GM19467 (cell line): ENCODE measurements around the gene LGALS16.
"Not testable (repeated sequence)": the region's sequence is repeated elsewhere in the genome, so short reads cannot be mapped to it uniquely, and the experiment has no call there.

ENCODE experiments used
- ATAC-seq: cut with Tn5 transposase; IDR thresholded peaks from one replicate; pipeline ENCODE4 v1.9.1; 2021; ENCODE audit warnings: mild to moderate bottlenecking, moderate library complexity; ENCODE audit not compliant: unreplicated experiment

LGALS16 gene, protein sequence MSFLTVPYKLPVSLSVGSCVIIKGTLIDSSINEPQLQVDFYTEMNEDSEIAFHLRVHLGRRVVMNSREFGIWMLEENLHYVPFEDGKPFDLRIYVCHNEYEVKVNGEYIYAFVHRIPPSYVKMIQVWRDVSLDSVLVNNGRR

DNA sequence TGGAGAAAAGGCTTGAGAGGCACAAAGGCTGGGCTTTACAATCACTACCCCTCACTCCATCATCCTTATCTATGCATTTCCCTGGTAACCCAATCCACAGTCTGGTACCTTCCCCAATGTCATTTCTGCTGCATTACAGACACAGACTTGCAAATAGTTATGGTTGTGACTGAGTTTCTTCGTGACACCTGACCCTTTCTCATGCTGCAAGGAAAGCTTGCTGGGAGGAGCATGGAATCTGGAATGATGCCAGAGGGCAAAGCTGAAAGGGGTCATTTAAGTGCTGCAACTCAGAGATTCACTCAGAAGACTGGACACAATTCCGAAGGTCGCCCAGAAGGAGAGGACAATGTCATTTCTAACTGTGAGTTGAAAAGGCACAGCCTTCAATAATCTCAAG lies at the start of gene LGALS16:
Gene LGALS16, plus strand, starts transcription at position 301 of the 400 bp plus-strand sequence. Its CDS starts 49 bp downstream, at position 350.
- no peak for ATAC-seq

DNA sequence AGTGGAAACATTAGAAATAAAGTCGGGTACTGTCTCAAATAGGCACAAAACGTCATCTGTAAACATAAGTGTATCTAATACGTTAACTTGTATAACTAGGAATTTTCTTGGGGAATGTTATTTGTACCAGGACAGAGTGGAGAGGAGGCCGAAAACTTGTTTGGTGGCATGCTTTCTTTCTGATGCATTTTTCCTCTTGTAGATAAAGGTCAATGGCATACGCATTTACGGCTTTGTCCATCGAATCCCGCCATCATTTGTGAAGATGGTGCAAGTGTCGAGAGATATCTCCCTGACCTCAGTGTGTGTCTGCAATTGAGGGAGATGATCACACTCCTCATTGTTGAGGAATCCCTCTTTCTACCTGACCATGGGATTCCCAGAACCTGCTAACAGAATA lies 48.7 kb upstream of the LGALS16 start:
- ATAC-seq: no peak

DNA sequence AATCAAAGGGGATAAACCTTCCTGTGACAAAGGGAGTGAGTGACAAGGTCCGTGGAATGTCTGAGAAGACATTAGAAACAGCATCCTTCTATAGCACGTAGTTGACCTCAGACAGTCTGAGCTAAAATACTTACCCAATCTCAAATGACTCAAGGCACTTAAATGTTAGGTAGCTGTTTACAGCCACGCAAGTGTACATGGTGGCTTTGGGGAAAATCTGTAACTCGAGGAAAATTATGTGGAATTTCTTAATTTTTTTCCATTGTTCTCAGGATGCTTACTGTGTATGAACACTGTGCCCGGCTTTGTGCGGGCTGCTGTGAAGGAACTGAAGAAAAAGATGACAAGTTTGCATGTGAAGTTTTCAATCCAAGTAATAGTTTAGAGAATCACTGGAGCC lies 48.2 kb upstream of the LGALS16 start:
- no peak for ATAC-seq

DNA sequence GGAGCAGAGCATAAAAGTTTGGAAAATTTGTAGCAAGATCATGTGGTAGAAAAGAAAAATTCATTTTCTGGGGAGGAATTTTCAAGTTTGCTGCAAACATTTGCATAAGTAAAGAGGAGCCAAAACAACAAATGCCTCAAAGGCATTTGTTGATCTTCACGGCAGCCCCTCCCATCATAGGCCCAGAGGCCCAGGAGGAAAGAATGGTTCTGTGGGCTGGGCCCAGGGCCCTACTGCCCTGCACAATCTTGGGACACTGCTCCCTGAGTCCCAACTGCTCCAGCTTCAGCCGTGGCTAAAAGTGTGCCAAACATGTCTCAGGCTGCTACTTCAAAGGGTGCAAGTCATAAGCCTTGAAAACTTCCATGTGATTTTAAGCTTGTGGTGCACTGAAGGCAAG lies 42.1 kb upstream of the LGALS16 start:
- ATAC-seq: no peak

DNA sequence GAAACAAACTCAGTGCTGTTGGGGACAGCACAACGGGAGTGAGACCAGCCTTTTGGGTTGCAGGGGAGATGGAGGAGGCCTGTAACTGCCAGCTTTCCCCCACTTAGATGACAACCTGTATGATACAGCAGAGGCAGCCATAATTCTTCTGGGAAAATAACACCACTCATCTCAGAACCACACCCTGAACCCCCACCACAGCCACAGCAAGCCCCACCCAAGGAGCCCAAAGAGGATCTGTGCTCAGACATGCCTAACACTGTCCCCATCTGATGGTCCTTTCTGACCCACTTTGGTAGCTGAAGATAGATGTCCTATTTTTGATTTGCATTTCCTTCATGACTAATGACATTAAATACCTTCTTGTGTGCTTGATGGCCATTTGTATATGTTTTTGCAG lies 38.0 kb upstream of the LGALS16 start:
- no peak for ATAC-seq

DNA sequence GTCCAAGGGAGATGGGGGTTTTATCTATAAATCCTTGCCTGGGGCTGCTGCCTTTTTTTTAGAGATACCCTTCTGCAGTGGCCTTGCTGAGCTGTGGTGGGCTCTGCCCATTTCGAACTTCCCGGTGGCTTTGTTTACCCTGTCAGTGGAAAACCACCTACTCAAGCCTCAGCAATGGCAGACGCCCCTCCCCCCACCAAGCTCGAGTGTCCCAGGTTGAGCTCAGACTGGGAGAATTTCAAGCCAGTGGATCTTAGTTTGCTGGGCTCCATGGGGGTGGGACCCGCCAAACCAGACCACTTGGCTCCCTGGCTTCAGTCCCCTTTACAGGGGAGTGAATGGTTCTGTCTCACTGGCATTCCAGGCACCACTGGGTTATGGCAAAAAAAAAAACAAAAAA lies 31.8 kb upstream of the LGALS16 start:
- ATAC-seq: no peak

DNA sequence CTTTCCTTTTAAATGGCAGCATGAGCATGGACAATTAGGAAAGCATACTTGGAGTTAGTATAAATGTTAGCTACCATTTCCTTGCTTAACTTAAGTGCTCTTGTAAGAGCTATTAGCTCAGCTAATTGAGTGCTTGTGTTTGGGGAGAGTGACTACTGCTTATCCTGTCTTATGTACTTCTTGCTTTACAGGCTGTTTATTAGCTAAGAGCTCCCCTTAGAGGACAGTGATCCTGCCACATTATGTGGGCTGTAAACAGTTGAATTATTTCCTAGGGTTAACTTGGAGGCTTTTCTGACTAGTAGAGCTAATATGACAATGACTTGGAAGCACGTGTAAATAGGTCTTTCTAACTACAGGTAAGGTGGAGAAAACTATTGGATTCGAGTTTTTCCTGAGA lies 28.1 kb upstream of the LGALS16 start:
- not testable (repeated sequence) for ATAC-seq

DNA sequence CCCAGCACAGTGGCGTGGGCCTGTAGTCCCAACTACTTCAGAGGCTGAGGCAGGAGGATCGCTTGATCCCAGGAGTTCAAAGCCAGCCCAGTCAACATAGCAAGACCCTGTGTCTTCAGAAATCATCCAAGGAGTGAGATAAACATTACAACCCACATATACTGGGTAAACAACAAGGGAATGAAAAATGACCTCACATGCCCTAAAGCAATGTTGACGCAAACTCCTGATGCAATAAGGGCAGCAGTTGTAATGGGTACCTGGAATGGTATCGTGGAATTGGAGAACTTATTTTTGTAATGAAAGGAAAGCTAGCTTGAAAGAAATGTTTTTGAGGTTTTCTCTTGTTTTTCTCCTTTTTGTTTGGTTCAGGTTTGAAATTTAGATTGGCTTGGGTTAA lies 24.5 kb upstream of the LGALS16 start:
- ATAC-seq: no peak

DNA sequence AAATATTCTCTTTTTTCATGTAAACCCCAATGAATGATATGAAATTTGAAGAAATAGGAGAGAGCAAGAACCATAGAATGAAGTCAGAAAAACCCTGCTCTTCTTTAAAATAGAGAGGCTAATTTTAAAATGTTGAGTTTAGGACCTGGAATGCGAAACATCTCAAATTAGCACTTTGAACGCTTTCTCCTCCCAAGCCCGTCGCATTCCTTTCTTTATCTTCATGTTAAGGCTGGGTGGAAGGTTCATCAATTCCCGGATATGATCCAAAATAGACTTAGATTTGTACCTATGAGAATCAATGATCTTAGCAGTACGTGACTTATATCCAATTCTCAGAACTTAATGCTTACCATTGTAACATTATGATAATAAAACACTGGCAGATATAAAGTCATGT lies 24.1 kb upstream of the LGALS16 start:
- ATAC-seq: no peak

DNA sequence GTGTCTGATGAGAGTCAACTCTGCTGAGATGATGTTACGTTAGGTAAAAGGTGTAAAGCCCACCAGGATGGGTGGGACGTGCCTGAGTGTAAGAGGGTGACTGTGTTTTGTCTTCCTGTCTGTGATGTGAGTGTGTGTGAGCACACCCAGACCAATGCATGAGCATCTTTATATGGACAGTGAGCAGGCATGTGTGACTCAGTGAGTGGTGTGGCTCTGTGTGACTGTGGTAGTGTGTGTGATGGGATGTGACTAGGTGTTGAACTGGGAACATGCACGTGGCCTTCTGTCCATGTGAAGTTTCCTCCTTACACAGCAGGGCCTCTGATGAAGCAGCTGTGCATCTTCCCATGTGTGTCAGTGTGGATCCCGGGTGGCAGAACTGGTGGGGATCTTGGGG lies 17.8 kb upstream of the LGALS16 start:
- ATAC-seq: no peak

DNA sequence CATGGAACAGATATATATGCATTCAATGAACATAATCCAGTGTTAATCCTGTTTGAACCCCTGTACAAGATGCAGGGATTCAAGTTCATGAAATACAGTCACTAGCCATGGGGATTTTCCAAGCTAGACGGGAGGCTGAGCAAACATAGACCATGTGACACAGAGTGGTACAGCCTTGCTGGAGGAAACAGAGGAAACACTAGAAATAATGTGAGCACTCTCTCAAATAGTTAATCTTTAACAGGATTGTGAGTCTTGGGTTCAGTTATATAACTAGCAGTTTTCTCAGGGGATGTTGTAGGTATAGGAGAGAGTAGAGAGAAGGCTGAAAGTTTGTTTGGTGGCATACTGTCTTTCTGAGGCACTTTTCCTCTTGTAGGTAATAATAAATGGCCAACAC lies 13.9 kb upstream of the LGALS16 start:
- ATAC-seq: no peak

DNA sequence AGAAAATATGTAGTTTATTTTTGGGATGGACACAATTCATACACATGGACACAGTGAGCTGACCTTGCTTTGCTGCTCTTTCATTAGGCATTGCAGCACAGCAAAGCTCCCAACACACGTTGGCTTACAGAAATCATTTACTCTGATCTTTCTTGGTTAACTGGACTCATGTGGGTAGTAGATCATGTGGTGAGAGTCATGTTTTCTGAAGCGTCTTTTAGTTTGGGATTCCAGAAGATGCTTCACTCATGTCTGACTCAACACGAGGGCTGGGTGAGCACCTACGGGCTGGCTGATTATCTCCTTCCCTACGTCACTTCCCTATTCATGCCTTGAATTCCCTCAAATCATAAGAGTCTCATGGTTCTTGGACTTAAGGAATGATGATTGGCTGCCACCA lies 12.1 kb upstream of the LGALS16 start:
- ATAC-seq: no peak

DNA sequence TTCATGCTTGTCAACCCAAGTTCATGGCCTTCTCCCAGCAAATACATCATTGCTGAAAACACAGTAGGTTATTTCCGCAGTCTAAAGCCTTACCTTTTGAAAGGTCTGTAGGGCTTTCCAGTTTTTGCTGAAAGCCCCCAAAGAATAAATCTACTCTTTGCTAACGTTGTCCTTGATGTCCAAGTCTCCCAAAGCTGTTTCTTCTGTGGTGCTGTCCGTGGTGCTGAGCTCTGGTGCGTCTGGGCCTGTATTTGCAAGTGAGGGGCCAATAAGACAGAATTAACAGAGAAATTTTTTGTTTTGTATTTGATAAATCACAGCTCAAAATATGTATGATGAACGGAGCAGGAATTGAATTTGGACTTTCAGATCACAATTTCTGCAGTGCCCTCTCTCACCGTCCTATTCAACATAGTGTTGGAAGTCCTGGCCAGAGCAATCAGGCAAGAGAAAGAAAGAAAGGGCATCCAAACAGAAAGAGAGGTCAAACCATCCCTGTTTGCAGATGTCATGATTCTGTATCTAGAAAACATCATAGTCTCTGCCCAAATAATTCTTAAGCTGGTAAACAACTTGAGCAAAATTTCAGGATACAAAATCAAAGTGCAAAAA lies 9.8 kb upstream of the LGALS16 start:
- no peak for ATAC-seq

DNA sequence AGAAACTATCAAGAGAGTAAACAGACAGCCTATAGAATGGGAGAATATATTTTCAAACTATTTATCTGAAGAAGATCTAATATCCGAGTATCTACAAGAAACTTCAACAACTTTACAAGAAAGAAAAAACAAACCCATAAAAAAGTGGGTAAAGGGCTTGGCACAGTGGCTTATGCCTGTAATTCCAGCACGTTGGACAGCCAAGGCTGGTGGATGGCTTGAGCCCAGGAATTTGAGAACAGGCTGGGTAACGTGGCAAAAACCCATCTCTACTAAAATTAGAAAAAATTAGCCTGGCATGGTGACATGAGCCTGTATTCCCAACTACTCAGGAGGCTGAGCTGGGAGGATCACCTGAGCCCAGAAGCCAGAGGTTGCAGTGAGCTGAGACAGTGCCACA lies 7.8 kb upstream of the LGALS16 start:
- no peak for ATAC-seq

DNA sequence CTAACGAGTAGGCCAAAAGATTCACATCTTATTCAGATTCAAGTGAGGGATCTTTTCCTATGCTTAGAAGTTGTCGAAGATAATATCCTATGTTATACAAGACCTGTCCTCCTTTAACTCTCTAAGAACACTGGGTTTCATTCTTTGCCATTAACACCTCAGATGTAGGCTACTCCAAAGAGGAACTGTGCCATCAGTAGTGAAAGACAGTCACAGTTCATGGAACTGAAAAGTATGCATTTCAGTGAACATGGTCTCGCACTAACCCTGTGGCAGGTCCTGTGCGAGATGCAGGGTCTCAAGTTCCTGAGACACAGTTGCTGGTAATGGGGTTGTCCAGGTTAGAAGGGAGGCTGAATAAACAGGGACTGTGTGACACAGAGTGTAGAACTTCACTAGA lies 4.1 kb downstream of the LGALS16 start:
- ATAC-seq: no peak

DNA sequence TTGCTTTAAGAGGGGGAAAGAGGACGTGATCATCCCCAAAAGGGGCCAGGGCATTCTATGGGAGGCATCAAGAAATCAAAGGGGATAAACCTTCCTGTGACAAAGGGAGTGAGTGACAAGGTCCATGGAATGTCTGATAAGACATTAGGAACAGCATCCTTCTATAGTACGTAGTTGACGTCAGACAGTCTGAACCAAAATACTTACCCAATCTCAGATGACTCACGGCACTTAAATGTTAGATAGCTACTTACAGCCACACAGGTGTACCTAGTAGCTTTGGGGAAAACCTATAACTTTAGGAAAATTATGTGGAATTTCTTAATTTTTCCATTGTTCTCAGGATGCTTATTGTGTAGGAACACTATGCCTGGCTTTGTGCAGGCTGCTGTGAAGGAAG lies 4.9 kb downstream of the LGALS16 start:
- ATAC-seq: no peak

DNA sequence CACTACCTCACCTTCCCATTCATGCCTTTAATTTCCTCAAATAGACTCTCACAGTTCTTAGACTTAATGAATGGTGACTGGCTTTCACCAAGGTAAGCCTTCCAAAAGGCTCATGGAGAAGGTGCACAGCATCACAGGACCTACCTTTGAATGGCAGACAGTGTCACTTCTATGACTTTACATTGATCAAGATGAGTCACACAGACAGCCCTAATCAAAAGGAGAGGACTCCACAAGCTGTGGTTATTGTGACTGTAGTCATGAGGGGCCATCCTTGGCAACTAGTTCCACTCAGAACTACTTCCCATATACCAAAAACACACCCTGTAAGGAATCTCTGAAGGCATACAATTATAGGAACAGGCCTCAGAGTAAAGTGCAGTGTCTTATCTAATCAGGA lies 5.9 kb downstream of the LGALS16 start:
- ATAC-seq: no peak

DNA sequence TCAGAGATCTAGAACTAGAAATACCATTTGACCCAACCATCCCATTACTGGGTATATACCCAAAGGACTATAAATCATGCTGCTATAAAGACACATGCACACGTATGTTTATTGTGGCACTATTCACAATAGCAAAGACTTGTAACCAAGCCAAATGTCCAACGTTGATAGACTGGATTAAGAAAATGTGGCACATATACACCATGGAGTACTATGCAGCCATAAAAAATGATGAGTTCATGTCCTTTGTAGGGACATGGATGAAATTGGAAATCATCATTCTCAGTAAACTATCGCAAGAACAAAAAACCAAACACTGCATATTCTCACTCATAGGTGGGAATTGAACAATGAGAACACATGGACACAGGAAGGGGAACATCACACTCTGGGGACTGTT lies 14.1 kb downstream of the LGALS16 start:
- ATAC-seq: not testable (repeated sequence)

DNA sequence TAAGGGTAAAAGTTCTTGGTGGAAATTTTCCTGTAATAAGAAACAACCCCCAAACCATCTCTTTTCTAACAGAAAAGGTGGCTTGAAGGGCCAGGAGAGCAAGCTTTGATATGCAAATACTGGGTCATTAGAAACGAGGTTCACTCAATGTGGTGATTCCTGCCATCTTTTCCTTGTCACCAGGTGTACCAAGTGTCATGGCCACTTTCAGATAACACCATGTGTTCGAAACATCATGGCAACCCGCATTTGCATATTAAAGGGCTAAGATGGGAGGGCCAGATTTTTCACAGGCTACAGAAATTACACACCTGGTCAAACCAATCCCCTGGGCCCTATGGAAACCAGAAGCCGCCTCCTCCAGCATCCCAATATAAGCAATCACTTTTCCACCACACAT lies 15.3 kb downstream of the LGALS16 start:
- ATAC-seq: no peak

DNA sequence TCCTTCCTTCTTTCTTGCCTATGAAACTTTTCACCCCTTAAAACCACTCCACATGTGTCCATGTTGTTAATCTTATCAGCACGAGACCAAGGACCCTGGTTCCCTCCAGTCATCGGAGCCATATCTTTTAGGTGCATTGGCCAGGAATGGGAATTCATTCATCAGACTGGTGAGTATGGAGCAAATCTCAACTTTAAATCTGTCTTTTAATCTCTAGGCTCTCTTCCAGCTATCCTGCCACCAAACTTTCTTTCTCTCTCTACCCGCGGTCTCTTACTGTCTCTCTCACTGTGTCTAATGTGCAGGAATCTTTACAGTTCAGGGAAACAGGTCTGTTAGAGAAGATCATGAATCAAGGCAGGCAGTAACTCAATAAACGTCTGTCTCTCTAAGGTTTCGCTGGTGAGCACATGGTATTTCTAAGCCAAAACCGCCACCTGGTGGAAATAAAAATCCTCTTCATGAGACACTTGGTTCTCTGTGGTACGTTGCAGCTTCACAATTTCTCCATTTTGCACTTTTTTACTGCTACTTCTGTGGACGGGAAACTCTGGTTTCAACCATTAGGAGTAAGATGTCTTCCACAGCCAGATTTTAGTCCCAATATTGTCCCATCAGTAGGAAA lies 16.1 kb downstream of the LGALS16 start:
- ATAC-seq: no peak

DNA sequence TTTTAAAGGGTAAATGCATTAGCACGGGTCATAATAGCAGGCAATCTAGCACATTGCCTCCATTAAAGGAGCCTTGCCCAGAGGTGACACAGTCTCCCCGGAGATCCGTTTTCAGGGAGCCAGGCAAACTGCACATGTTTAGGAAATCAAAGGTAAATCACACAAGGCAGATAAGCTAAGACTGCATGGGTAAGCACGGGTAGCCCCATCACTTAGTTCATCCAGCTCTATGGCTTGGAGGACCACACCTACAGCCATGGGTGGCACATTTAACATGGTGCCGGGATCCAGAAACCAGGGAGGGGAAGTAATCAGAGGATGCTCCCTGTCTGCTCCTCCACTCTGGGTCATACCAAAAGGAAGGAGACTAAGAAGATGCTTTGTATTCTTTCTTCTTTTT lies 16.8 kb downstream of the LGALS16 start:
- no peak for ATAC-seq

DNA sequence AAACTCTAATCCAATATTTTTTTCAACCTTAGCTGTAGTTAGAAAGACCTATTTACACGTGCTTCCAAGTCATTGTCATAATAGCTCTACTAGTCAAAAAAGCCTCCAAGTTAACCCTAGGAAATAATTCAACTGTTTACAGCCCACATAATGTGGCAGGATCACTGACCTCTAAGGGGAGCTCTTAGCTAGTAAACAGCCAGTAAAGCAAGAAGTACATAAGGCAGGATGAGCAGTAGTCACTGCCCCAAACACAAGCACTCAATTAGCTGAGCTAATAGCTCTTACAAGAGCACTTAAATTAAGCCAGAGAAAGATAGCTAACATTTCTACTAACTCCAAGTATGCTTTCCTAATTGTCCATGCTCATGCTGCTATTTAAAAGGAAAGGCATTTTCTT lies 18.1 kb downstream of the LGALS16 start:
- ATAC-seq: not testable (repeated sequence)

DNA sequence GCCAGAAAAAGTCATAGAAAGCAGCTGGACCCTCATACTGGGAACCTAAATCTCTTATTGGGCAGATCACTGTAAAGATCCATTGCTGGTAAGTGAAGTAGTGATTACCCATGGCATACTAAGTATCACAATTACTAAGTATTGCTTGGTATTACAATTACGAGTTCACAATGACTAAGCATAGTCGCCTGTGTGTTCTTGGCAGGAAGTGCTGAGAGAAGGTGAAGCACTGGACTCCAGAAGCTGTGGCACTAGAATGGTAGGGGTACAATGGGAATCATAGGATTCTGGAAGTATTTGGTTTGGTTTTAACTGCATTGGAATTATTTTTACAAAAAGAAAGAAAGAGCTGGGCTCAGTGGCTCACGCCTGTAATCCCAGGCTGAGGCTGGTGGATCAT lies 20.3 kb downstream of the LGALS16 start:
- ATAC-seq: no peak
